Neutrophil (primary cell): Measurements from ENCODE around the gene NXN.

Source experiments
- H3K27ac ChIP-seq: fragments of 200-600 bp; sonication (generic); 2 replicates; pipeline ENCODE4 v1.5.1; 2016; ENCODE audit warnings: mild to moderate bottlenecking, moderate library complexity
- H3K27me3 ChIP-seq: fragments of 200-600 bp; sonication (generic); 2 replicates; pipeline ENCODE4 v1.6.0; 2016; ENCODE audit warnings: mild to moderate bottlenecking
- H3K36me3 ChIP-seq: fragments of 200-600 bp; sonication (generic); 2 replicates; pipeline ENCODE4 v1.5.1; 2017
- H3K4me1 ChIP-seq, 2 experiments: fragments of 200-600 bp in 1 of 2; sonication (generic) in 1 of 2; 1 replicate in 1 of 2; 2 replicates in 1 of 2; pipeline versions ENCODE4 v1.5.1 to v1.6.1; 2013 to 2016; ENCODE audit warnings: low read depth in 1 of 2, low read length in 1 of 2, mild to moderate bottlenecking in 1 of 2, moderate library complexity in 1 of 2; ENCODE audit not compliant: control insufficient read depth in 1 of 2, insufficient read depth in 1 of 2
- H3K4me3 ChIP-seq, 2 experiments: fragments of 200-600 bp in 1 of 2; sonication (generic) in 1 of 2; 1 replicate in 1 of 2; 2 replicates in 1 of 2; pipeline ENCODE4 v1.5.1; 2013 to 2016; ENCODE audit warnings: low read depth in 1 of 2, low read length in 1 of 2, mild to moderate bottlenecking in 1 of 2, moderate library complexity in 1 of 2
- H3K9me3 ChIP-seq: fragments of 200-600 bp; sonication (generic); 2 replicates; pipeline ENCODE4 v1.5.1; 2016
- CTCF ChIP-seq: fragments of 200-600 bp; sonication (generic); IDR thresholded peaks from 2 replicates; pipeline ENCODE4 v1.5.1; 2016; ENCODE audit warnings: antibody characterized with exemption

Gene NXN

GRCh38 chr17:1004769-1005295 lies 25.3 kb upstream of the NXN start:
- Histone ChIP-seq H3K9me3 (no peaks in the 10 kb centered on the region), H3K27me3 (no peaks in the 10 kb centered on the region), H3K27ac (no peak overlapping the region), H3K4me1 (no peaks in the 10 kb centered on the region), H3K36me3 (peaks cover 96% of the 10 kb centered on the region), H3K4me3 (no peak overlapping the region)
- TF ChIP-seq CTCF, result no peak

GRCh38 chr17:1003972-1004768 lies 24.6 kb upstream of the NXN start:
- Histone ChIP-seq H3K4me3 (no peak overlapping the region), H3K36me3 (peaks cover 90% of the 10 kb centered on the region), H3K4me1 (no peaks in the 10 kb centered on the region), H3K9me3 (no peaks in the 10 kb centered on the region), H3K27ac (peak overlapping the region; percentile 13), H3K27me3 (no peaks in the 10 kb centered on the region)
- TF ChIP-seq CTCF, result no peak

GRCh38 chr17:1003633-1003971 lies 24.0 kb upstream of the NXN start:
- Histone ChIP-seq H3K4me3 (no peak overlapping the region), H3K4me1 (no peaks in the 10 kb centered on the region), H3K27me3 (no peaks in the 10 kb centered on the region)

GRCh38 chr17:1002771-1003555 lies 23.4 kb upstream of the NXN start:
- Histone ChIP-seq H3K27me3 (no peaks in the 10 kb centered on the region), H3K27ac (peak overlapping the region; percentile 2), H3K4me1 (peaks cover 3% of the 10 kb centered on the region in 2 experiments), H3K9me3 (no peaks in the 10 kb centered on the region), H3K4me3 (no peak overlapping the region), H3K36me3 (peaks cover 78% of the 10 kb centered on the region)
- TF ChIP-seq CTCF, result no peak

More at GRCh38 chr17:1003633-1003971, 24.0 kb upstream of the NXN start:
- H3K27ac ChIP-seq, result no peak overlapping the region
- peaks cover 84% of the 10 kb centered on the region for H3K36me3 ChIP-seq
- no peaks in the 10 kb centered on the region for H3K9me3 ChIP-seq
- no peak for TF ChIP-seq CTCF

GRCh38 chr17:1002412-1002753 lies 22.8 kb upstream of the NXN start:
- peaks cover 72% of the 10 kb centered on the region for H3K36me3 ChIP-seq
- no peaks in the 10 kb centered on the region for H3K27me3 ChIP-seq
- H3K27ac ChIP-seq, result peak overlapping the region; percentile 2
- no peaks in the 10 kb centered on the region for H3K9me3 ChIP-seq
- H3K4me3 ChIP-seq, result no peak overlapping the region
- no peak for TF ChIP-seq CTCF
- peaks cover 8 to 9% of the 10 kb centered on the region in 2 experiments for H3K4me1 ChIP-seq
